PC-3 (cell line): ENCODE results near the gene ROR1. TPM values are rescaled to one million over a fixed set of nuclear protein-coding genes. Genes with fewer than 3 reads are reported as not detected.
A peak's percentile ranks its signal among the peaks of the same experiment; 100 is the strongest.

Source experiments
- ATAC-seq: fragments of 200-7000 bp; cut with Tn5 transposase; 2 replicates; pipeline ENCODE4 v1.9.1; 2020; ENCODE audit warnings: mild to moderate bottlenecking, moderate library complexity
- BruUV-seq: library from RNA; stranded (reverse); fragments of 400-500 nt; replicated peaks from 2 replicates; lab custom pipeline; 2021; lab: Mats Ljungman, UMichigan
- CTCF ChIA-PET: fragments of 300-600 bp; sonication (Branson Sonifier 250); formaldehyde crosslinking; loops from one replicate; lab custom pipeline; 2022; ENCODE audit warnings: antibody characterized with exemption; lab: Charles Lee
- POLR2A ChIA-PET: fragments of 300-600 bp; sonication (Branson Sonifier 250); formaldehyde crosslinking; loops from one replicate; lab custom pipeline; 2022; ENCODE audit warnings: antibody characterized with exemption; ENCODE audit not compliant: unreplicated experiment; lab: Charles Lee
- DNase-seq: peaks from one replicate; pipeline ENCODE4 v3.0.0-alpha.2; 2015
- H2AFZ ChIP-seq: fragments of 300-600 bp; sonication (generic); 2 replicates; pipeline ENCODE4 v1.6.0; 2016; ENCODE audit warnings: antibody characterized with exemption, low read length
- H3F3A ChIP-seq: fragments of 300-600 bp; sonication (generic); one replicate; pipeline ENCODE4 v1.6.0; 2017; ENCODE audit warnings: antibody characterized with exemption, low read length, control low read depth, mild to moderate bottlenecking; ENCODE audit not compliant: unreplicated experiment
- H3K27ac ChIP-seq: fragments of 300-600 bp; sonication (generic); 2 replicates; pipeline ENCODE4 v1.5.1; 2016; ENCODE audit warnings: mild to moderate bottlenecking, low read length
- H3K27me3 ChIP-seq: fragments of 300-600 bp; sonication (generic); 2 replicates; pipeline ENCODE4 v1.6.1; 2016; ENCODE audit warnings: low read length, mixed read lengths
- H3K36me3 ChIP-seq: fragments of 300-600 bp; sonication (generic); 2 replicates; pipeline ENCODE4 v1.6.1; 2016; ENCODE audit warnings: low read depth, mixed run types, low read length, mixed read lengths
- H3K4me1 ChIP-seq: fragments of 300-600 bp; sonication (generic); 2 replicates; pipeline ENCODE4 v1.5.1; 2016; ENCODE audit warnings: low read length; ENCODE audit not compliant: insufficient read depth
- H3K4me2 ChIP-seq: fragments of 300-600 bp; sonication (generic); 2 replicates; pipeline ENCODE4 v1.6.0; 2016; ENCODE audit warnings: low read length
- H3K4me3 ChIP-seq: fragments of 300-600 bp; sonication (generic); 2 replicates; pipeline ENCODE4 v1.5.1; 2016; ENCODE audit warnings: mild to moderate bottlenecking, low read length, mixed read lengths
- H3K79me2 ChIP-seq: fragments of 300-600 bp; sonication (generic); 2 replicates; pipeline ENCODE4 v1.6.1; 2017; ENCODE audit warnings: low read length, mixed read lengths
- H3K9ac ChIP-seq: fragments of 300-600 bp; sonication (generic); 2 replicates; pipeline ENCODE4 v1.6.0; 2016; ENCODE audit warnings: mild to moderate bottlenecking, low read length
- H3K9me2 ChIP-seq: fragments of 300-600 bp; sonication (generic); replicated peaks from 2 replicates; pipeline ENCODE4 v1.6.1; 2016; ENCODE audit warnings: mixed run types, low read length, mixed read lengths
- H3K9me3 ChIP-seq: fragments of 300-600 bp; sonication (generic); 2 replicates; pipeline ENCODE4 v1.6.1; 2016; ENCODE audit warnings: low read length, mixed read lengths
- H4K20me1 ChIP-seq: fragments of 300-600 bp; sonication (generic); 2 replicates; pipeline ENCODE4 v1.6.1; 2016; ENCODE audit warnings: low read length, mixed read lengths
- EZH2 ChIP-seq: fragments of 300-600 bp; sonication (generic); IDR thresholded peaks from one replicate; pipeline ENCODE4 v1.6.1; 2017; ENCODE audit warnings: antibody characterized with exemption, mild to moderate bottlenecking, low read length; ENCODE audit not compliant: unreplicated experiment
- EZH2phosphoT487 ChIP-seq: fragments of 300-600 bp; sonication (generic); IDR thresholded peaks from 2 replicates; pipeline ENCODE4 v1.6.1; 2018; ENCODE audit warnings: mild to moderate bottlenecking, antibody characterized with exemption, low read length, borderline replicate concordance
- intact Hi-C: fragments of 100-400 bp; cut with micrococcal nuclease; formaldehyde crosslinking; loops from 2 replicates; pipeline ENCODE4 v1.9.0; 2023
- total RNA-seq: library from RNA; depleted of rRNA; stranded (reverse); fragments of >200 nt; gene quantifications from 2 replicates; pipeline ENCODE4 v1.2.3, GENCODE V29; 2014
- TF ChIP-seq, protein P1 (sequence below): fragments of 300-600 bp; sonication (generic); conservative IDR thresholded peaks from 2 replicates; pipeline ENCODE4 v1.5.1; 2017; ENCODE audit warnings: antibody characterized with exemption, low read depth, mild to moderate bottlenecking, low read length

Gene ROR1
- total RNA-seq, 1 experiment from 2014 or later = 16.5 TPM

DNA sequence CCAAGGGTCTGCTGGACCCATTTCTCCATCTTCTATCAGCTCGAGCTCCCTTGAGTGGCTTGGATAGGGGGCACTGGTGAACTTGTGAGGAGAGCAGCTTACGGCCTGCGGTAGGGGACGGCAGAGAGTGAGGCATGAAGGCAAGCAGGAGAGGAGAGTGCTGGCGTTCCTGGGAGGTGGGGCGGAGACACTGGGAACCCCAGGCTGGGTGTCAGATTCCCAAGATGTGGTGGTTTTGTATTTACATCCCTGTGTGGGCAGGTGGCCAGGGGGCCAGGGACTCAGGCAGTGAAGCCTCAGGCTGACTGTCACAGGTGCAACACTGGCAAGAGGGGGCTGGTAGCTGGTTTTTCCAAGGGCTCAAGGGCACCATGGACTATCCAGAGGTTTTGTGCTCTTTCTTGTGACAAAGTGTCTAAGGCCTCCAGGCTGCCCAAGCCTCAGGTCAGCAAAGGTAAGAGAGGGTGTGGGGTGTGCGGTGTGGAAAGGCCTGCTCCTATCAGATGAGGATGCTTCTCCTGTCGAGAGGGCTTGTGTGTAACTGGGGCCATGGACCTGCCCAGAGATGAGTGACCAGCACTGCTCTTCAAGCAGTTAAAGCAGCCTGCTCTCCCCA lies 45.1 kb upstream of the ROR1 start:
- no peak for ATAC-seq
- DNase-seq = no peak
- Histone ChIP-seq H3K79me2 (no peaks in the 10 kb centered on the region), H3K36me3 (no peaks in the 10 kb centered on the region), H3K9ac (no peak overlapping the region), H3F3A (peaks cover 3% of the 10 kb centered on the region), H3K4me3 (no peak overlapping the region), H3K27ac (peak overlapping the region; percentile 96; the same call in 1 of the 2 replicates), H3K9me3 (no peaks in the 10 kb centered on the region), H4K20me1 (no peaks in the 10 kb centered on the region), H3K4me2 (no peak overlapping the region), H3K9me2 (no peaks in the 10 kb centered on the region), H3K27me3 (no peaks in the 10 kb centered on the region), H2AFZ (no peak overlapping the region), H3K4me1 (peaks cover 42% of the 10 kb centered on the region)
- TF ChIP-seq EZH2 = no peak
- TF ChIP-seq EZH2phosphoT487 = no peak
- TF ChIP-seq, protein P1, sequence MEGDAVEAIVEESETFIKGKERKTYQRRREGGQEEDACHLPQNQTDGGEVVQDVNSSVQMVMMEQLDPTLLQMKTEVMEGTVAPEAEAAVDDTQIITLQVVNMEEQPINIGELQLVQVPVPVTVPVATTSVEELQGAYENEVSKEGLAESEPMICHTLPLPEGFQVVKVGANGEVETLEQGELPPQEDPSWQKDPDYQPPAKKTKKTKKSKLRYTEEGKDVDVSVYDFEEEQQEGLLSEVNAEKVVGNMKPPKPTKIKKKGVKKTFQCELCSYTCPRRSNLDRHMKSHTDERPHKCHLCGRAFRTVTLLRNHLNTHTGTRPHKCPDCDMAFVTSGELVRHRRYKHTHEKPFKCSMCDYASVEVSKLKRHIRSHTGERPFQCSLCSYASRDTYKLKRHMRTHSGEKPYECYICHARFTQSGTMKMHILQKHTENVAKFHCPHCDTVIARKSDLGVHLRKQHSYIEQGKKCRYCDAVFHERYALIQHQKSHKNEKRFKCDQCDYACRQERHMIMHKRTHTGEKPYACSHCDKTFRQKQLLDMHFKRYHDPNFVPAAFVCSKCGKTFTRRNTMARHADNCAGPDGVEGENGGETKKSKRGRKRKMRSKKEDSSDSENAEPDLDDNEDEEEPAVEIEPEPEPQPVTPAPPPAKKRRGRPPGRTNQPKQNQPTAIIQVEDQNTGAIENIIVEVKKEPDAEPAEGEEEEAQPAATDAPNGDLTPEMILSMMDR = no peak
- ChIA-PET CTCF (no interaction called here), POLR2A (interaction anchor here (0.7 kb wide), 1 partner anchor 26 kb away, joined by 3 read pairs; no protein-coding TSS in a partner anchor)
- intact Hi-C loops = no loop called here
- no TSS peak for BruUV-seq

DNA sequence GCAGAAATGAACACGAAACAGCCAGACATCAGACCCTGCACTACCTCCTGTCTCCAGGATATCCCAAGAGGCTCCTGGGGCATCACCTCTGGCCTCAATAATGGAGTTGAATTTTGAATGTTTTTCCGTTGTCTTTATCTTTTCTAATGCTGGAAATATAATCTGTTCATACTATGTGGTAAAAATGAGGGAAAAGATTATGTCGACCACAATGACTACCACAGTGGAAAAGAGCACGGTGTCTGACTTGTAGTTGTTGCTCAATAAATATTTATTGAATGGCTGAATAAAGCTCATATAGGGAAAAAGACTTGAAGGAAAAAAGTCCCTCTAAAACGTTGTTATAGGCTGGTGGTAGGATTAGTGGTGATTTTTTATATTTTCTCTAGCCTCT lies 44.6 kb upstream of the ROR1 start:
- H3K9me3 ChIP-seq = no peaks in the 10 kb centered on the region
- no peaks in the 10 kb centered on the region for H3K9me2 ChIP-seq
- intact Hi-C loops = no loop called here
- H3K36me3 ChIP-seq = no peaks in the 10 kb centered on the region
- ChIA-PET POLR2A (no interaction called here), CTCF (no interaction called here)
- no peaks in the 10 kb centered on the region for H3K27me3 ChIP-seq
- peaks cover 3% of the 10 kb centered on the region for H3F3A ChIP-seq
- no TSS peak for BruUV-seq
- H2AFZ ChIP-seq = no peak overlapping the region
- H3K9ac ChIP-seq = peak overlapping the region; percentile 79
- no peaks in the 10 kb centered on the region for H3K79me2 ChIP-seq
- H4K20me1 ChIP-seq = no peaks in the 10 kb centered on the region
- H3K27ac ChIP-seq = peak overlapping the region; percentile 96
- no peak for DNase-seq
- peaks cover 37% of the 10 kb centered on the region for H3K4me1 ChIP-seq
- ATAC-seq = no peak
- no peak overlapping the region for H3K4me2 ChIP-seq
- no peak overlapping the region for H3K4me3 ChIP-seq
- TF ChIP-seq, protein P1 = no peak
- TF ChIP-seq EZH2 = no peak
- TF ChIP-seq EZH2phosphoT487 = no peak

DNA sequence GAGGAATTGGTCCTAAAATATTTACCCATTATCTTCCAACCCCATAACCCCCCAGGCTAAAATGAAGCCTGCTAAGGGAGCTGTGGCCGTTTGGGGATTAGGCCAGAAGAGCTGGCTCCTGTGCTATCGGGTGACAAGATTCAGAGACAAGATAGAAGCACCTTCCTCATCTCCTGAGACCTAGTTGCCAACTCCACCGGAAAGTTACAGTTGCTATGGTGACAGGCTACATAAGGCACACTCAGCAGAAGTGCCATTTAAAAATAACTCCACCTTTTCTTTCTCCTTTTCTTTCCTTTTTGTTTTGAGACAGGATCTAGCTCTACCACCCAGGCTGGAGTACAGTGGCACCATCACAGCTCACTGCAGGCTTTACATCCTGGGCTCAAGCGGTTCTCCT lies 43.6 kb upstream of the ROR1 start:
- Histone ChIP-seq H4K20me1 (no peaks in the 10 kb centered on the region), H3K4me1 (peaks cover 36% of the 10 kb centered on the region), H3F3A (peaks cover 3% of the 10 kb centered on the region), H2AFZ (no peak overlapping the region), H3K27me3 (no peaks in the 10 kb centered on the region), H3K9me2 (no peaks in the 10 kb centered on the region), H3K4me3 (no peak overlapping the region), H3K4me2 (no peak overlapping the region), H3K27ac (peak overlapping the region; percentile 96), H3K36me3 (no peaks in the 10 kb centered on the region), H3K9ac (peak overlapping the region; percentile 79), H3K79me2 (no peaks in the 10 kb centered on the region), H3K9me3 (no peaks in the 10 kb centered on the region)
- ATAC-seq (0 out of 2 replicates have a peak, but pooled peaks have one; percentile 14), DNase-seq (peak; percentile 53)
- intact Hi-C loops = loop anchor here (2.0 to 5.0 kb wide), 2 partner anchors 25 to 38 kb away; no protein-coding TSS in a partner anchor
- no TSS peak for BruUV-seq
- TF ChIP-seq EZH2phosphoT487 (no peak), EZH2 (no peak)
- TF ChIP-seq, protein P1 = no peak
- ChIA-PET POLR2A (no interaction called here), CTCF (interaction anchor here (0.8 kb wide), 1 partner anchor 38 kb away, joined by 3 read pairs; no protein-coding TSS in a partner anchor)
